ENCODE data around the gene AR. TPM values are rescaled to one million over a fixed set of nuclear protein-coding genes. Genes with fewer than 3 reads are reported as not detected.
A peak's percentile ranks its signal among the peaks of the same experiment; 100 is the strongest.

The AR gene
- total RNA-seq, 4 donors from 2014 or later: 19.7 to 75.3 (median 46.9) TPM

- intact Hi-C loops (cut with DNase I; ENCODE audit: low total_unique reads): no loop called here
- H3K9me3 ChIP-seq: no peaks in the 10 kb centered on the region
- no peak for DNase-seq
- TF ChIP-seq POLR2A (IDR thresholded peaks at IDR 0.05) (no peak), CTCF (IDR thresholded peaks at IDR 0.05) (no peak)
- H3K36me3 ChIP-seq: no peaks in the 10 kb centered on the region
- peak overlapping the region; percentile 6 to 51 for H3K27ac ChIP-seq
- no peaks in the 10 kb centered on the region for H3K27me3 ChIP-seq
- no peak overlapping the region for H3K4me3 ChIP-seq
- peaks cover 0 to 4% of the 10 kb centered on the region in 2 donors for H3K4me1 ChIP-seq
Observed at GRCh38 chrX:67726018-67726417, 182.2 kb downstream of the AR start.

GRCh38 chrX:67727576-67727975 is 183.8 kb downstream of the AR start:
- intact Hi-C loops (cut with DNase I; ENCODE audit: low total_unique reads): no loop called here
- Histone ChIP-seq H3K27me3 (no peaks in the 10 kb centered on the region), H3K27ac (peak overlapping the region in 1 of 2 donors; percentile 0), H3K4me3 (no peak overlapping the region), H3K9me3 (no peaks in the 10 kb centered on the region), H3K36me3 (no peaks in the 10 kb centered on the region), H3K4me1 (peaks cover 0 to 3% of the 10 kb centered on the region in 2 donors)
- no peak for TF ChIP-seq CTCF (IDR thresholded peaks at IDR 0.05)
- TF ChIP-seq POLR2A (IDR thresholded peaks at IDR 0.05): no peak
- no peak for DNase-seq

GRCh38 chrX:67730296-67730695 is 186.5 kb downstream of the AR start:
- Histone ChIP-seq H3K36me3 (no peaks in the 10 kb centered on the region), H3K9me3 (no peaks in the 10 kb centered on the region), H3K4me3 (no peak overlapping the region), H3K4me1 (no peaks in the 10 kb centered on the region), H3K27me3 (no peaks in the 10 kb centered on the region), H3K27ac (no peak overlapping the region)
- TF ChIP-seq POLR2A (IDR thresholded peaks at IDR 0.05) (no peak), CTCF (IDR thresholded peaks at IDR 0.05) (no peak)
- no peak for DNase-seq
- intact Hi-C loops (cut with DNase I; ENCODE audit: low total_unique reads): no loop called here

- no peak overlapping the region for H3K4me3 ChIP-seq
- intact Hi-C loops (cut with DNase I; ENCODE audit: low total_unique reads): no loop called here
- DNase-seq: no peak
- H3K9me3 ChIP-seq: no peaks in the 10 kb centered on the region
- H3K36me3 ChIP-seq: no peaks in the 10 kb centered on the region
- H3K27me3 ChIP-seq: no peaks in the 10 kb centered on the region
- no peak overlapping the region for H3K27ac ChIP-seq
- TF ChIP-seq POLR2A (IDR thresholded peaks at IDR 0.05) (no peak), CTCF (IDR thresholded peaks at IDR 0.05) (no peak)
- no peaks in the 10 kb centered on the region for H3K4me1 ChIP-seq
Observed at GRCh38 chrX:67731061-67731460, 187.2 kb downstream of the AR start.

- no peaks in the 10 kb centered on the region for H3K4me1 ChIP-seq
- TF ChIP-seq POLR2A (IDR thresholded peaks at IDR 0.05) (no peak), CTCF (IDR thresholded peaks at IDR 0.05) (no peak)
- intact Hi-C loops (cut with DNase I; ENCODE audit: low total_unique reads): no loop called here
- no peak for DNase-seq
- H3K4me3 ChIP-seq: no peak overlapping the region
- no peaks in the 10 kb centered on the region for H3K27me3 ChIP-seq
- no peaks in the 10 kb centered on the region for H3K9me3 ChIP-seq
- no peak overlapping the region for H3K27ac ChIP-seq
- no peaks in the 10 kb centered on the region for H3K36me3 ChIP-seq
Observed at GRCh38 chrX:67732864-67733263, 189.0 kb downstream of the AR start.
